Measurements from ENCODE around the gene CLCNKA.

GRCh38 chr1:15972409-15972808 lies 49.4 kb upstream of the CLCNKA start:
- TF ChIP-seq POLR2AphosphoS5 (IDR thresholded peaks at IDR 0.05; ENCODE audit: low read depth, low read length) (no peak), SIN3A (IDR thresholded peaks at IDR 0.05; ENCODE audit: borderline replicate concordance, insufficient read depth, low read length) (no peak)
